Gastroesophageal sphincter (tissue), 4 donors: ENCODE results near the gene MEOX1. TPM values are rescaled to one million over a fixed set of nuclear protein-coding genes. Genes with fewer than 3 reads are reported as not detected.
"Not testable (repeated sequence)": the region's sequence is repeated elsewhere in the genome, so short reads cannot be mapped to it uniquely, and the experiment has no call there.

Experiments
- ATAC-seq: fragments of 150-250 bp; one replicate; pipeline ENCODE4 v1.9.1; 2016; ENCODE audit warnings: mild to moderate bottlenecking, moderate library complexity
- H3K27ac ChIP-seq, 4 donors: fragments of 200-600 bp; sonication (generic) in 3 of 4; 1 replicate in 3 of 4; 2 replicates in 1 of 4; pipeline ENCODE4 v1.5.1; 2016 to 2019
- H3K27me3 ChIP-seq: fragments of 200-600 bp; sonication (generic); one replicate; pipeline ENCODE4 v1.5.1; 2019
- H3K36me3 ChIP-seq, 2 donors: fragments of 200-600 bp; sonication (generic); one replicate each; pipeline ENCODE4 v1.5.1; 2019; ENCODE audit warnings: control low read depth in 1 of 2
- H3K4me1 ChIP-seq, 3 donors: fragments of 200-600 bp; sonication (generic); 1 replicate in 2 of 3; 2 replicates in 1 of 3; pipeline ENCODE4 v1.5.1; 2016 to 2019; ENCODE audit warnings: control low read depth in 2 of 3
- H3K4me3 ChIP-seq, 2 donors: fragments of 200-600 bp; sonication (generic); one replicate each; pipeline ENCODE4 v1.5.1; 2019; ENCODE audit warnings: mild to moderate bottlenecking in 1 of 2, moderate library complexity in 1 of 2
- H3K9me3 ChIP-seq, 3 donors: fragments of 200-600 bp; sonication (generic); one replicate each; pipeline ENCODE4 v1.5.1; 2017 to 2019; ENCODE audit warnings: control low read depth in 2 of 3
- CTCF ChIP-seq, 4 experiments: fragments of 200-600 bp in 2 of 4; fragments of 450-650 bp in 2 of 4; sonication (generic) in 1 of 4; IDR thresholded peaks; one replicate each; pipeline ENCODE4 v1.5.1; 2017 to 2019; ENCODE audit warnings: antibody characterized with exemption in 4 of 4, mild to moderate bottlenecking in 2 of 4, moderate library complexity in 2 of 4
- EP300 ChIP-seq: sonication (generic); formaldehyde crosslinking; IDR thresholded peaks from one replicate; pipeline ENCODE4 v1.6.1; 2017; ENCODE audit warnings: antibody characterized with exemption, mild to moderate bottlenecking
- POLR2A ChIP-seq, 2 donors: fragments of 450-650 bp; IDR thresholded peaks; one replicate each; pipeline ENCODE4 v1.6.1; 2017; ENCODE audit warnings: antibody characterized with exemption in 2 of 2, mild to moderate bottlenecking in 2 of 2, moderate library complexity in 1 of 2
- POLR2AphosphoS5 ChIP-seq: sonication (generic); formaldehyde crosslinking; IDR thresholded peaks from one replicate; pipeline ENCODE4 v1.6.1; 2017; ENCODE audit warnings: antibody characterized with exemption
- WGBS, 2 donors: methylation state at CpG; one replicate each; pipeline ENCODE4 v1.1.5; 2018; ENCODE audit warnings: low coverage in 1 of 2; 5-methylcytosine and 5-hydroxymethylcytosine counted together
- total RNA-seq, 4 donors: library from RNA; depleted of rRNA; stranded (reverse); fragments of >200 nt; gene quantifications; one replicate each; pipeline ENCODE4 v1.1.0, GENCODE V29; 2016

Gene MEOX1
- total RNA-seq, 4 donors from 2014 or later: 5.3 to 11.8 (median 7.6) TPM

DNA sequence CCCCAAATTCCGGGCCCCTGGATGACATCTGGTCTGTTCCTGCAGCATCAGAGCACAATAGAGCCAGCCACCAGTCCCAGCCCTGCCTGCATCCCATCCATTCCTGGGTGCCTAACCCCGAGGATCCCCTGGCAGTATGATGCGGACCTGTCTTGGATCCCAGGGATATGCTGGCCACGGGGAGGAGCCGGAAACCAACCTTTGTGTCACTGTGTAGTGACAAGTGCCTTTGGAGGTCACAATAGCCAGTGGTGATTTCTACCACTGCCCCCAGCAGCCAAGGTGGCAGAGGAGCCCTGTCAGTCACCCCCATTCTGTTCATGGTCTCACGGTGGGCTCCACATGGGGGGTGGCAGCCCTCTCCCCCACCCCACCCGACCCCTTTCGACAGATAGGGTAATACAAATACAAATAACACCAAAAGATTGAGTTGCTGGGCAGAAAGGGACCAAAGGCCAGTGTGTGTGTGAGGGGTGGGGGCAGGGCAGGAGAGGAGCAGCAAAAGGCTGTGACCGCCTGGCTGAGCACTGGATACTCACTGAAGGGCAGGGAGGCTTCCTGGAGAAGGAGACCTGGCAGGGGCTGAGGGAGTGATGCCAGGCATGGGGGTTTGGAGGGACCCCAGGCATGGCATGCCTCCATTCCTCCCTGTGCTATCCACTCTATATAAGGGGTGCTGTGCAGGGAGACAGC is 29.0 kb upstream of the MEOX1 start:
- no peaks in the 10 kb centered on the region for H3K9me3 ChIP-seq
- no peak for ATAC-seq
- no peak overlapping the region for H3K4me3 ChIP-seq
- no peaks in the 10 kb centered on the region for H3K27me3 ChIP-seq
- TF ChIP-seq POLR2A (IDR thresholded peaks at IDR 0.05): no peak
- peaks cover 0 to 4% (median 0%) of the 10 kb centered on the region in 3 donors for H3K4me1 ChIP-seq
- H3K36me3 ChIP-seq: no peaks in the 10 kb centered on the region
- WGBS, 2 donors: 80 to 100% methylated on average over 1 of the region's 9 CpGs
- no peak overlapping the region for H3K27ac ChIP-seq

GRCh38 chr17:43689814-43690213 is 28.1 kb upstream of the MEOX1 start:
- Histone ChIP-seq H3K27me3 (no peaks in the 10 kb centered on the region), H3K9me3 (no peaks in the 10 kb centered on the region), H3K4me3 (no peak overlapping the region), H3K4me1 (no peaks in the 10 kb centered on the region), H3K27ac (no peak overlapping the region), H3K36me3 (no peaks in the 10 kb centered on the region)
- WGBS, 2 donors: 73 to 80% methylated on average over 5 of the region's 6 CpGs
- no peak for ATAC-seq
- TF ChIP-seq POLR2AphosphoS5 (no peak), POLR2A (IDR thresholded peaks at IDR 0.05) (no peak), EP300 (no peak), CTCF (IDR thresholded peaks at IDR 0.05) (no peak)

- 69 to 78% methylated on average over 3 of the region's 3 CpGs for WGBS, 2 donors
- no peaks in the 10 kb centered on the region for H3K36me3 ChIP-seq
- no peak overlapping the region for H3K4me3 ChIP-seq
- no peaks in the 10 kb centered on the region for H3K27me3 ChIP-seq
- H3K27ac ChIP-seq: no peak overlapping the region
- H3K9me3 ChIP-seq: no peaks in the 10 kb centered on the region
- TF ChIP-seq POLR2AphosphoS5: no peak
- TF ChIP-seq POLR2A (IDR thresholded peaks at IDR 0.05): no peak
- TF ChIP-seq CTCF (IDR thresholded peaks at IDR 0.05): no peak
- TF ChIP-seq EP300: no peak
- no peak for ATAC-seq
- no peaks in the 10 kb centered on the region for H3K4me1 ChIP-seq
These were observed 27.4 kb upstream of the MEOX1 start for GRCh38 chr17:43689131-43689530.

- not testable (repeated sequence) for H3K4me3 ChIP-seq, H3K27ac ChIP-seq, H3K9me3 ChIP-seq, ATAC-seq, H3K27me3 ChIP-seq, H3K36me3 ChIP-seq, H3K4me1 ChIP-seq
- WGBS, 2 donors: 86 to 95% methylated on average over 1 to 4 of the region's 9 CpGs
These were observed 25.2 kb upstream of the MEOX1 start for GRCh38 chr17:43686957-43687356.

GRCh38 chr17:43683928-43684653 is 22.4 kb upstream of the MEOX1 start:
- no peaks in the 10 kb centered on the region for H3K4me1 ChIP-seq
- no peak overlapping the region for H3K27ac ChIP-seq
- no peak overlapping the region for H3K4me3 ChIP-seq
- 90 to 93% methylated on average over 2 to 4 of the region's 12 CpGs for WGBS, 2 donors
- H3K36me3 ChIP-seq: no peaks in the 10 kb centered on the region
- H3K27me3 ChIP-seq: no peaks in the 10 kb centered on the region
- H3K9me3 ChIP-seq: no peaks in the 10 kb centered on the region
- TF ChIP-seq CTCF (IDR thresholded peaks at IDR 0.05): no peak
- no peak for TF ChIP-seq EP300
- TF ChIP-seq POLR2AphosphoS5: no peak
- no peak for TF ChIP-seq POLR2A (IDR thresholded peaks at IDR 0.05)
- no peak for ATAC-seq

GRCh38 chr17:43680461-43680860 is 18.7 kb upstream of the MEOX1 start:
- no peaks in the 10 kb centered on the region for H3K9me3 ChIP-seq
- H3K4me3 ChIP-seq: no peak overlapping the region
- H3K4me1 ChIP-seq: peaks cover 0 to 9% (median 0%) of the 10 kb centered on the region in 3 donors
- no peak for TF ChIP-seq POLR2AphosphoS5
- TF ChIP-seq CTCF (IDR thresholded peaks at IDR 0.05): no peak
- no peak for TF ChIP-seq POLR2A (IDR thresholded peaks at IDR 0.05)
- TF ChIP-seq EP300: no peak
- H3K27ac ChIP-seq: no peak overlapping the region
- 77 to 79% methylated on average over 4 to 9 of the region's 10 CpGs for WGBS, 2 donors
- H3K27me3 ChIP-seq: no peaks in the 10 kb centered on the region
- H3K36me3 ChIP-seq: no peaks in the 10 kb centered on the region
- ATAC-seq: no peak
